ENCODE measurements around the gene MOGAT3. TPM values are rescaled to one million over a fixed set of nuclear protein-coding genes. Genes with fewer than 3 reads are reported as not detected.
A peak's percentile ranks its signal among the peaks of the same experiment; 100 is the strongest.

Gene MOGAT3
- total and polyA plus RNA-seq, 8 donors, result 1.7 to 2.3 TPM; not detected in 6

DNA sequence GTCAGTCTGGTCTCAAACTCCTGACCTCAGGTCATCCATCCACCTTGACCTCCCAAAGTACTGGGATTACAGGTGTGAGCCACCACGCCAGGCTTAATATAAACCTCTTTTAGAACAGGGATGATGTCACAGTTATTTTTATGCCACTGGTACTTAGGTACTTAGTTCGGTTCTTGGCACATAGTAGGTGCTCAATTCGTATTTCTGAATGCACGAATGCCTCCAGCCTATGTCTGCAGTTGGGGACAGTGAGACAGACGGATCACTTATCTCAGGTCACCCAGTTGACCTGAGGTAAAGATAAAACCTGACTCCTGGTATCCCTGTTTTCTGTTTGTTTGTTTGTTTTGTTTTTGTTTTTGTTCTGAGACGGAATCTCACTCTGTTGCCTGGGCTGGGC lies 14.6 kb downstream of the MOGAT3 start:
- no peaks in the 10 kb centered on the region for H3K9me3 ChIP-seq
- intact Hi-C loops (cut with DNase I; ENCODE audit: low total_unique reads), result no loop called here
- H3K27me3 ChIP-seq, result peaks cover 0 to 57% (median 14%) of the 10 kb centered on the region in 3 donors
- 47 to 63% (median 50%) methylated on average over 6 of the region's 6 CpGs for WGBS, 5 donors
- no peak overlapping the region for H3K27ac ChIP-seq
- H3K4me1 ChIP-seq, result peaks cover 0 to 7% (median 0%) of the 10 kb centered on the region in 4 donors
- no peak overlapping the region for H3K4me3 ChIP-seq
- no peak for DNase-seq
- no peaks in the 10 kb centered on the region for H3K36me3 ChIP-seq
- TF ChIP-seq POLR2AphosphoS5 (IDR thresholded peaks at IDR 0.05) (no peak), EP300 (IDR thresholded peaks at IDR 0.05) (no peak)
- TF ChIP-seq, protein P1, sequence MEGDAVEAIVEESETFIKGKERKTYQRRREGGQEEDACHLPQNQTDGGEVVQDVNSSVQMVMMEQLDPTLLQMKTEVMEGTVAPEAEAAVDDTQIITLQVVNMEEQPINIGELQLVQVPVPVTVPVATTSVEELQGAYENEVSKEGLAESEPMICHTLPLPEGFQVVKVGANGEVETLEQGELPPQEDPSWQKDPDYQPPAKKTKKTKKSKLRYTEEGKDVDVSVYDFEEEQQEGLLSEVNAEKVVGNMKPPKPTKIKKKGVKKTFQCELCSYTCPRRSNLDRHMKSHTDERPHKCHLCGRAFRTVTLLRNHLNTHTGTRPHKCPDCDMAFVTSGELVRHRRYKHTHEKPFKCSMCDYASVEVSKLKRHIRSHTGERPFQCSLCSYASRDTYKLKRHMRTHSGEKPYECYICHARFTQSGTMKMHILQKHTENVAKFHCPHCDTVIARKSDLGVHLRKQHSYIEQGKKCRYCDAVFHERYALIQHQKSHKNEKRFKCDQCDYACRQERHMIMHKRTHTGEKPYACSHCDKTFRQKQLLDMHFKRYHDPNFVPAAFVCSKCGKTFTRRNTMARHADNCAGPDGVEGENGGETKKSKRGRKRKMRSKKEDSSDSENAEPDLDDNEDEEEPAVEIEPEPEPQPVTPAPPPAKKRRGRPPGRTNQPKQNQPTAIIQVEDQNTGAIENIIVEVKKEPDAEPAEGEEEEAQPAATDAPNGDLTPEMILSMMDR (IDR thresholded peaks at IDR 0.05), result no peak

DNA sequence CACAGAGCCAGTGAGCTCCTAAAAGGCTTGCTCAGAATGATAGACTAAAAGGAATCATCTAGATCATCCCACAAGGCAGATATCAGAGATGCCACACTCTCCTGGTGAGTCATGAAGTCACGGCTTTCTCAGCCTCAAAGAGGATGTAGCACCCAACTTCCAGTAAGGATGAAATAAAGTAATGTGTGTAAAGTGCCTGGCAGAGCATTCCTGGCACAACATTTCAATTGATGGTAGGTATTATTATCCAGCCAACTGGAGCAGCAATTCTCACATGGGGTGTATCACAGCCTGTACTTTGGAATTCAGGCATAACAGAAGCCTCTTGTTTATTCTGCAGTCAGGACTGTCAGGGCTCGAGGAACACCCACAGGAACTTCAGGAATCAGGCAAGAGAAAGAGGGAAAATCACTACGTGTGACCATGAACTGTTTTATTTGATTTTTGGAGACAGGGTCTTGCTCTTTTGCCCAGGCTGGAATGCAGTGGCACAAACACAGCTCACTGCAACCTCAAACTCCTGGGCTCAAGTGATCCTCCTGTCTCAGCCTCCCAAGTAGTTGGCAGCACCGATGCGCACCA lies 15.5 kb downstream of the MOGAT3 start:
- H3K4me1 ChIP-seq, result peaks cover 0 to 8% (median under 1%) of the 10 kb centered on the region in 4 donors
- H3K27me3 ChIP-seq, result peaks cover 2 to 65% (median 22%) of the 10 kb centered on the region in 3 donors
- TF ChIP-seq POLR2AphosphoS5 (IDR thresholded peaks at IDR 0.05) (no peak), EP300 (IDR thresholded peaks at IDR 0.05) (no peak), POLR2A (IDR thresholded peaks at IDR 0.05) (no peak)
- TF ChIP-seq, protein P1 (IDR thresholded peaks at IDR 0.05), result no peak
- no peaks in the 10 kb centered on the region for H3K9me3 ChIP-seq
- intact Hi-C loops (cut with DNase I; ENCODE audit: low total_unique reads), result no loop called here
- no peak for DNase-seq
- no peaks in the 10 kb centered on the region for H3K36me3 ChIP-seq
- H3K4me3 ChIP-seq, result no peak overlapping the region
- 47 to 51% (median 49%) methylated on average over 5 of the region's 5 CpGs for WGBS, 5 donors
- H3K27ac ChIP-seq, result no peak overlapping the region

DNA sequence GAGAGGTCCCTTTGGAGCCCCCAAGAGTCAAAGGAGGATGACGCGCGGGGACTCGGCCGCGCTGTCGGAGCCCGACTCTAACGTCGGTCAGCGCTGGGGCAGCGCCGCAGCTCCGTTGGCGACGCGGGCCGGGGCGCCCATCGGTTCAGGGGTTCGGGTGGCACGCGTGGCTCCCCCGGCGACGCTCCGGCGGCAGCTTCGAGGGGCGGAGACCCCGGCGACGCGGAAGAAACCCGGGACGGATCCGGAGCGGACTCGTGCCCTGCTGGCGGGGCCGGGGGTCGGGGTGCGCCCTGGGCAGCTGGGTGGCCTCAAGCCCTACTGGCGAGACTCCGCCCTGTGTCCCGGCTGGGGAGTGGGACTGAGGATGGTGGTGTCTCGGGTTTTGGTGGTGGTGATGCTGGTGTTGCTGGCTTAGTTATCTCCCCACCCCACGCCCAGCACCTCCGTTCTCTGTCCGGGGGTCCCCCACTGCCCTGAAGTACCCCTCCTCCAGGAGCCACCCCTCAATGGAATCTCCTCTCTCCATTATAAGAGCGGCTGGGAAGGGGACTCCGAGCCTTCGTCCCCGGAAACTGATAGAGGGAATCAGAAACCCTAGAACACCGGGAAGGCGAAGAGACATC lies 20.6 kb downstream of the MOGAT3 start, which contains the start of gene NAT16:
TSS of gene NAT16 (minus strand) at position 164 of the 626 bp plus-strand sequence. CDS start 5,486 bp downstream, outside the sequence.
- no peaks in the 10 kb centered on the region for H3K36me3 ChIP-seq
- TF ChIP-seq POLR2AphosphoS5 (IDR thresholded peaks at IDR 0.05) (no peak), POLR2A (IDR thresholded peaks at IDR 0.05) (no peak), EP300 (IDR thresholded peaks at IDR 0.05) (no peak)
- TF ChIP-seq, protein P1 (IDR thresholded peaks at IDR 0.05), result no peak
- peaks cover 23 to 94% (median 73%) of the 10 kb centered on the region in 3 donors for H3K27me3 ChIP-seq
- intact Hi-C loops (cut with DNase I; ENCODE audit: low total_unique reads), result no loop called here
- peaks cover 10 to 24% (median 15%) of the 10 kb centered on the region in 4 donors for H3K4me1 ChIP-seq
- no peak within 1 kb of the TSS for H3K27ac ChIP-seq
- H3K4me3 ChIP-seq, result peak within 1 kb of the TSS in 2 of 4 donors; percentile 10 to 15
- 3 to 7% (median 3%) methylated on average over 10 to 56 of the region's 56 CpGs for WGBS, 5 donors
- DNase-seq, result no peak
- H3K9me3 ChIP-seq, result no peaks in the 10 kb centered on the region

DNA sequence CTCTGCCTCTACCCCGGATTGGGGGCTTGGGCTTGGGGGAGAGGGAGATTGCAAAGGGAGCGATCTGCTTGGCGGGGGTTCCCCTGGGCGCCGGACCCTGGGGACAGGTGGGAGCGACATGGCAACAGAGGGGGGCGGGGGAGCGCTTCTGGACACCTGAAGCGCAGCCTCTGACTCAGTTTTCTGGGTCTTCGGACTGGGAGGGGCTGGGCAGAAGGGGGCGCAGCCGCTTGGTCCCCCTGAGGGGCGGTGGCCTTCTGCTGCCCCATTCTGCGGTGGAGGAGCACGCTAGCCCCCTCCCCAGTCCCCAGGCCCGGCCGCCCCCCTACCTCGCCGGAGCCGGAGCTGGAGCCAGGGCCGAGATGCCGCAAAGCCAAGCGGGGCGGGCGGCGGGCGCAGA lies 21.1 kb downstream of the MOGAT3 start:
- Histone ChIP-seq H3K36me3 (no peaks in the 10 kb centered on the region), H3K4me1 (peaks cover 10 to 25% (median 15%) of the 10 kb centered on the region in 4 donors), H3K9me3 (no peaks in the 10 kb centered on the region), H3K27ac (no peak overlapping the region), H3K27me3 (peaks cover 23 to 97% (median 79%) of the 10 kb centered on the region in 3 donors), H3K4me3 (peak overlapping the region in 2 of 4 donors; percentile 10 to 15)
- intact Hi-C loops (cut with DNase I; ENCODE audit: low total_unique reads), result no loop called here
- WGBS, 5 donors, result 0 to 15% (median 2%) methylated on average over 4 to 27 of the region's 27 CpGs
- no peak for DNase-seq
- no peak for TF ChIP-seq EP300 (IDR thresholded peaks at IDR 0.05)
- TF ChIP-seq POLR2A (IDR thresholded peaks at IDR 0.05), result no peak
- TF ChIP-seq, protein P1 (IDR thresholded peaks at IDR 0.05), result no peak
- TF ChIP-seq POLR2AphosphoS5 (IDR thresholded peaks at IDR 0.05), result no peak

Data from stomach (tissue), 9 donors.